Left renal cortex interstitium (tissue), 4 donors: ENCODE measurements around the gene TSR2. TPM values are rescaled to one million over a fixed set of nuclear protein-coding genes. Genes with fewer than 3 reads are reported as not detected.
"Not testable (repeated sequence)": the region's sequence is repeated elsewhere in the genome, so short reads cannot be mapped to it uniquely, and the experiment has no call there.

Source experiments
- DNase-seq, 4 donors: peaks; one replicate each; pipeline ENCODE4 v3.0.0-alpha.2; 2013; ENCODE audit warnings: low read depth in 4 of 4, low spot score in 2 of 4, missing footprints in 1 of 4
- polyA plus RNA-seq, 4 donors: library from polyadenylated mRNA; unstranded; fragments of 120-200 nt; gene quantifications; one replicate each; pipeline ENCODE4 v1.2.1, GENCODE V29; 2013; ENCODE audit not compliant: insufficient read length in 4 of 4

TSR2 gene
- polyA plus RNA-seq, 4 donors = 50.8 to 55.5 (median 54.7) TPM

- DNase-seq = no peak
Observed at GRCh38 chrX:54470054-54470760, 30.0 kb downstream of the TSR2 start.

- no peak for DNase-seq
Observed at GRCh38 chrX:54473993-54474859, 34.0 kb downstream of the TSR2 start.

GRCh38 chrX:54479136-54480111, 39.2 kb downstream of the TSR2 start:
- DNase-seq = no peak

DNA sequence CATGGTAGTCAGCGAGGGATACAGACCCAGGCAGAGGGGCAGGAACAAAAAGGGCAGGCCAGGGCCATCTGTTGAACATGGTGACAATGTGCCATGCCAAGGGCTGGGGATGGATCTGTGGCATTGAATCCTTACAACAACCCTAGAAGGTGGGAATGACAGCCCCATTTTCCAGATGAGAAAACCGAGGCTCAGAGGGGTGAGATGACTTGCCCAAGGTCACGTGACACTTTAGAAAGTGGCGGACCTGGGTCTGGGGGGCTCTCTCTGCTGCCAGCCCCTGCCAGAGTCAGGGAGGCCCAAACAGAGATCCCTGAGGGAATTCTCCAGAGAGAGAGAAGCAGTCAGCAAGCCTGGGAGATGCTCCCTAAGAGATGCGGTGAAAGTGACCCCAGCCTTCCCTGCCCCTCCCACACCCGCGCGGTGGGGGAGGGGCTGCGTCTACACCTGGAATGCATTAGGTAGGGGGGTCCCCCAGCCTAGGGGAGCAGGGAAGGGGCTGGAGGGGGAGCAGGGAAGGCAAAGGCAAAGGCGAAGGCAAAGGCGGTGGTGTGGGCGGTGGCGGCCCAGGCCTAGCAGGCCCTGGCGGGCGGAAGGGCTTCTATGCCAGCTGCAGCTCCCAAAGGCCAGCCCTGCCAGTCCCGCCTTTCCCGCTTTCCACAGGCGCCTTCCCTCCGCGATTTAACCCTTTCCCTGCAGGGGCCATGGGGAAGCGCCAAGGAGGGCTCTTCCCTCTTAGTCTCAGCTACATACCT, 42.8 kb downstream of the TSR2 start:
- no peak for DNase-seq

DNA sequence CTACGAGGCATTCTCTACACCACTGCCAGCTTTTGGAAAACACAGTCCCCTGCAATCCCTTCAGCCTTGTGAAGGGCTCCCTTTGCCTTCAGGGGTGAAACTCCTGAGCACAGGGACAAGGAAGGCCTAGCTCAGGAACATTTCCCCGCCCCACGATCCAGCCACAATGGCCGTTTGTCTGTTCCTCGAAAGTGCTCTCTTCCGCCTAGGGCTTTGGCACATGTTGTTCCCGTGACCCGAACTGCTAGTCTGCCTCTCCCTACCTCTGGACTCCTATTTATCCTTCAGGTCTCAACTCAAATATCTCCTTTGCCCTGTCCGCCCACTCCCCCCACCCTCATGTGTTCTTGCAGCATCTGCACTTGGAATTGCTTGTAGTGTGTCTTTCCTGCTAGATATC, 43.7 kb downstream of the TSR2 start:
- DNase-seq = no peak

DNA sequence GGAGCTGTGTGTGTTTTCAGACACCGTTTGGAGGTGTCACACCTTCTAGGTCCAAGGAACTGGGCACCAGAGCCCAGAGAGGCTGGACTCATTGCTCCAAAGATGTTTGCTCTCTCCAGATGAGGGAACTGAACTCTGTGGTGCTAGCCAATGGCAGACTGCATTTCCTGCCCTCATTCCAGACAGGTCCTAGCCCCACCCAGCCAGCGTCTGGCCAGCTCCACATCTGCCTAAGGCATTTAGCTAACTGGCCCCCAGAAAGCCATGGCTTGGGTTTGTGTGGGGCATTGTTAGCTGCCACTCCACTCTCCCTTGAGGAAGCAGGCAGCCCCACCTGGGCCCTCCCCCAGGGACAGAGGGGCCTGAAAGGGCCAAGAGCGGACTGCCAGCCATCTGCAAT, 44.5 kb downstream of the TSR2 start:
- no peak for DNase-seq

DNA sequence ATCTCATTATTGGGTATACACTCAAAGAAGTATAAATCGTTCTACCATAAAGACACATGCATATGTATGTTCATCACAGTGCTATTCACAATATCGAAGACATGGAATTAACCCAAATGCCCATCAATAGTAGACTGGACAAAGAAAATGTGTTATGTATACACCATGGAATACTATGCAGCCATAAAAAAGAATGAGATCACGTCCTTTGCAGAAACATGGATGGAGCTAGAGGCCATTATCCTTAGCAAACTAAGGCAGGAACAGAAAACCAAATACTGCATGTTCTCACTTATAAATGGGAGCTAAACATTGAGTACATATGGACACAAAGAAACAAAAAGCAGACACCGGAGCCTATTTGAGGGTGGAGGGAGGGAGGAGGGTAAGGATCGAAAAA, 49.6 kb downstream of the TSR2 start:
- not testable (repeated sequence) for DNase-seq

DNA sequence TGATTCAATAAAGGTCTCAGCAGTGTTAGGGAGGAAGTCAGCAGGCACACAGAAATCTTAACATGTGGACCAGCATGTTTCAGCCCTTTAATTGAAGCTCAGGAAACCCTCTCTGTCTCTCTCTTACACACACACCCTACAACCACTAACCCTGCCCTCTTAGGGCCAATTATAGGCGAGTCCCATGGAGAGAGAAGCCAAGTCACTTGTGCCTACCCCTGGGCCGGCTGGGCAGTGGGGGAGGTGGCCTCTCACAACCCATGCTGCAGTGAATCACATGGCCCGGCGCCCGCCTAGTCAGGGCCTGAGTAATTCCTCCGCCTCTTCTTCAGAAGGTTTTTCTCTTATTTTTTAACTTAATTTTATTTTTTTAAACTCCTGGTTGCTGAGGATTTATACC, 52.1 kb downstream of the TSR2 start:
- DNase-seq = no peak

- DNase-seq = no peak
Observed at GRCh38 chrX:54494166-54494988, 54.2 kb downstream of the TSR2 start.

Other genes with a start within 250 kb of the TSR2 start
- gene WNK3, start 82.4 kb upstream of the TSR2 start, polyA plus RNA-seq = 1 to 10 TPM; 3.7 to 6.4 (median 5.1) TPM
- 10 to 100 TPM; 16.4 to 25.9 (median 21.7) TPM for gene FGD1, start 55.8 kb downstream of the TSR2 start, polyA plus RNA-seq
- 10 to 100 TPM; 14.1 to 24.3 (median 17.8) TPM for gene GNL3L, start 89.8 kb downstream of the TSR2 start, polyA plus RNA-seq